Activated CD4-positive, alpha-beta memory T cell treated with anti-CD3 and anti-CD28 coated beads, Interleukin-2, amount 10 ng/mL, durations not matched to agents 7 days and 5 days (primary cell): Measurements from ENCODE around the gene GRM5. TPM values are rescaled to one million over a fixed set of nuclear protein-coding genes. Genes with fewer than 3 reads are reported as not detected.
"Not testable (repeated sequence)": the region's sequence is repeated elsewhere in the genome, so short reads cannot be mapped to it uniquely, and the experiment has no call there.

Source experiments
- CTCF ChIA-PET: fragments of 350-600 bp; sonication (Branson Sonifier 250); formaldehyde crosslinking; loops from one replicate; lab custom pipeline; 2021; ENCODE audit warnings: antibody characterized with exemption, inconsistent platforms; lab: Charles Lee
- POLR2A ChIA-PET: fragments of 350-600 bp; sonication (Branson Sonifier 250); formaldehyde crosslinking; loops from one replicate; lab custom pipeline; 2021; ENCODE audit warnings: antibody characterized with exemption; lab: Charles Lee
- DNase-seq: peaks from one replicate; pipeline ENCODE4 v3.0.0-alpha.2; 2020
- H3K27ac Mint-ChIP-seq: one replicate; pipeline ENCODE4 v1.8.0; 2021; ENCODE audit warnings: mild to moderate bottlenecking, mixed read lengths
- H3K27me3 Mint-ChIP-seq: one replicate; pipeline ENCODE4 v1.8.0; 2021; ENCODE audit warnings: mixed read lengths
- H3K36me3 Mint-ChIP-seq: one replicate; pipeline ENCODE4 v1.8.0; 2021; ENCODE audit warnings: low read depth, mixed read lengths
- H3K4me1 Mint-ChIP-seq: one replicate; pipeline ENCODE4 v1.8.0; 2021; ENCODE audit warnings: mixed read lengths
- H3K4me3 Mint-ChIP-seq: one replicate; pipeline ENCODE4 v1.8.0; 2021; ENCODE audit warnings: mild to moderate bottlenecking, mixed read lengths
- H3K9me3 Mint-ChIP-seq: one replicate; pipeline ENCODE4 v1.8.0; 2021; ENCODE audit warnings: mixed read lengths
- total RNA-seq, 2 experiments: library from RNA; stranded (reverse); gene quantifications; one replicate each; pipeline ENCODE4 v1.2.3, GENCODE V29; 2021

GRM5 gene
- total RNA-seq, 2 experiments from 2014 or later: not detected

DNA sequence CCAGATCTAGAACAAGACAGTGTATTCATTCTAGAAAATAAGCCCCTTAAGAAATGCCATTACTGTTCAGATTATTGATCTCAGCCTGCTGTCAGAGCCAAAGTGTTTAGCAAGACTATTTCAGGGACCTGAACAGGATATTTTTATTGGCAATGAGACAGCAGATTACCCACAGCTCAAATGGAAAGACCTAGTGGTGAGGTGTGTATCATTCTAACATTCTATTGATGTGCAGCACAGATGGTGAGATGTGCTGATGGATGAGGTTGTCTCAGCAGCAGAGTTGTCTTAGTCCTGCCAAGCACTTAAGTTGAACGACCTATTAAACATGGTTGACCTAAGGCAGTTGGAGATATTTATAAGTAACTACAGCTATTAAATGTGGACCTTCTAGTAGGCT, 219.5 kb downstream of the GRM5 start:
- H3K4me1 Mint-ChIP-seq: peaks cover 23% of the 10 kb centered on the region
- H3K27ac Mint-ChIP-seq, H3K27me3 Mint-ChIP-seq, H3K9me3 Mint-ChIP-seq, CTCF ChIA-PET, H3K4me3 Mint-ChIP-seq, H3K36me3 Mint-ChIP-seq, DNase-seq: not testable (repeated sequence)
- POLR2A ChIA-PET: interaction anchor here (0.6 kb wide), 1 partner anchor 508 kb away, joined by 4 read pairs; no protein-coding TSS in a partner anchor

GRCh38 chr11:88844941-88845340, 220.8 kb downstream of the GRM5 start:
- CTCF ChIA-PET, H3K36me3 Mint-ChIP-seq, DNase-seq, H3K4me3 Mint-ChIP-seq, POLR2A ChIA-PET, H3K9me3 Mint-ChIP-seq, H3K27me3 Mint-ChIP-seq: not testable (repeated sequence)
- Mint-ChIP-seq H3K4me1 (peaks cover 23% of the 10 kb centered on the region), H3K27ac (peak overlapping the region; percentile 79)

DNA sequence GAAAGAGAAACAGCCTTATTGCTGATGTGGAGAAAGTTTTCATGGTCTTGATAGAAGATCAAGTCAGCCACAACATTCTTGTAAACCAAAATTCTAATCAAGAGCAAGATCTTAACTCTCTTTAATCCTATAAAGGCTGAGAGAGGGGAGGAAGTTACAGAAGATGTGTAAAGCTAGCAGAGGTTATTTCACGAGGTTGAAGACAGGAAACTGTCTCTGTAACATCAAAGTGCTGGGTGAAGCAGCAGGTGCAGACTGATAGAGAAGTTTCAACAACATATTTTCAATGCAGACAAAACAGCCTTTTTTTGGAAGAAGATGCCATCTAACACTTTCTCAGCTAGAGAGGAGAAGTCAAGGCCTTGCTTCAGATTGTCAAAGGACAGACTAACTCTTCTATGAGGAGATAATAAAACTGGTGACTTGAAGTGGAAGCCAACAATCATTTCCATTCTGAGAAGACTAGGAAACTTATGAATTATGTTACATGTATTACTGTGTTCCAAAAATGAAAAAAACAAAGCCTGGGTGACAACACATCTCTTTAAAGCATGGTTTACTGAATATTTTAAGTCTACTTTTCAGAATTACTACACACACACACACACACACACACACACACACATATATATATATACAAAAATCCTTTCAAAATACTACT, 221.9 kb downstream of the GRM5 start:
- H3K4me3 Mint-ChIP-seq, H3K27me3 Mint-ChIP-seq, POLR2A ChIA-PET, DNase-seq, H3K36me3 Mint-ChIP-seq, CTCF ChIA-PET, H3K9me3 Mint-ChIP-seq: not testable (repeated sequence)
- peak overlapping the region; percentile 79 for H3K27ac Mint-ChIP-seq
- peaks cover 23% of the 10 kb centered on the region for H3K4me1 Mint-ChIP-seq

DNA sequence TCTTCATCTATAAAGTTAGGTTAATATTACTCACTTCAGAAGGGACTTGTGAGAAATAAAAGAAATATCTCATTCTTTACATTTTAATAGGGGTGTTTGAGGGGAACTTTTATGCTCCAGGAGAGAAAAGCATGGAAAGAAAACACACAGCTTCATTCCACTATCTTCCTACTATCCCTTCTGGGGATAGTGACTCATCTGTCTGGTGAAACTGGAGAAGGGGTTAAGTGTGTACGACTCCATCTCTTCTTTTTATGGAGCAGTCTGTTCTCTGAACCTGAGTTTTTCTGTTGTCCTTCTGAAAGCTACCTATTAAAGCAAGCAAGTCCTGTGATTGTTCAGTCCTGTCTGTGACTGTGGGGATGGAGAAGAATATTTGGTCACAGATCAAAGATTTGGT, 227.6 kb downstream of the GRM5 start:
- H3K4me1 Mint-ChIP-seq, H3K36me3 Mint-ChIP-seq, H3K4me3 Mint-ChIP-seq, H3K9me3 Mint-ChIP-seq, DNase-seq, POLR2A ChIA-PET, H3K27me3 Mint-ChIP-seq, CTCF ChIA-PET, H3K27ac Mint-ChIP-seq: not testable (repeated sequence)

- H3K27ac Mint-ChIP-seq, H3K4me3 Mint-ChIP-seq, DNase-seq, H3K36me3 Mint-ChIP-seq, H3K27me3 Mint-ChIP-seq, H3K4me1 Mint-ChIP-seq, CTCF ChIA-PET, H3K9me3 Mint-ChIP-seq, POLR2A ChIA-PET: not testable (repeated sequence)
These were observed 230.1 kb downstream of the GRM5 start for GRCh38 chr11:88835709-88836108.

DNA sequence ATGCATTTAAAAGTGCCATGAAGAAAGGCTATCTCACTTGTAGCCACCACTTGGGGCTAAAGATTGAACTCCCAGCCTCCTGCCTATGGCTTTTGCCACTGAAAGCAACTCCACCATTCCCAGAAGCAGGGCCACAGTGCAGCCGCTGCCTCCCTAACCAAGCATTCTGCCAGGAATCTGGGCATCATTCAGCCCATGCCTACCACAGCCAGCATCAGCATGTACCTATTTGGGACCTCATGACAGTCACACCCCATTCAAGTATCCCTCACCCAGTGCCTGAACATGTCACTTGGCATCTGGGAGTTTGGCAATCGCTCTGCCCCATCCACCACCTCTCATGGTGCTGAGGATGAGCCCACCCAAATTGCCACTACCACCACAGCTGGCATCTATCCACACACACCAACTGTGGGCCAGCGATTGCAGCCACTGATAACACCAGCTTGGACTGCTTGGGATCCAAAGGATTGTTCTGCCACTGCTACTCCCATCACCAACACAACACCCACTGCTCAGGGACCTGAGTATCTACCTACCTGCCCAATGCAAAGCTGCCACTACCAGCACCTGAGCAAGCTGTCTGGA, 234.4 kb downstream of the GRM5 start:
- Mint-ChIP-seq H3K36me3 (no peaks in the 10 kb centered on the region), H3K9me3 (no peaks in the 10 kb centered on the region), H3K27ac (no peak overlapping the region), H3K4me3 (no peak overlapping the region), H3K4me1 (no peaks in the 10 kb centered on the region), H3K27me3 (no peaks in the 10 kb centered on the region)
- ChIA-PET CTCF (no interaction called here), POLR2A (no interaction called here)
- no peak for DNase-seq

GRCh38 chr11:88827018-88827676, 238.6 kb downstream of the GRM5 start:
- no peaks in the 10 kb centered on the region for H3K9me3 Mint-ChIP-seq
- CTCF ChIA-PET: no interaction called here
- no peaks in the 10 kb centered on the region for H3K4me1 Mint-ChIP-seq
- H3K27ac Mint-ChIP-seq: no peak overlapping the region
- H3K4me3 Mint-ChIP-seq: no peak overlapping the region
- no peaks in the 10 kb centered on the region for H3K36me3 Mint-ChIP-seq
- POLR2A ChIA-PET: no interaction called here
- no peaks in the 10 kb centered on the region for H3K27me3 Mint-ChIP-seq
- no peak for DNase-seq

DNA sequence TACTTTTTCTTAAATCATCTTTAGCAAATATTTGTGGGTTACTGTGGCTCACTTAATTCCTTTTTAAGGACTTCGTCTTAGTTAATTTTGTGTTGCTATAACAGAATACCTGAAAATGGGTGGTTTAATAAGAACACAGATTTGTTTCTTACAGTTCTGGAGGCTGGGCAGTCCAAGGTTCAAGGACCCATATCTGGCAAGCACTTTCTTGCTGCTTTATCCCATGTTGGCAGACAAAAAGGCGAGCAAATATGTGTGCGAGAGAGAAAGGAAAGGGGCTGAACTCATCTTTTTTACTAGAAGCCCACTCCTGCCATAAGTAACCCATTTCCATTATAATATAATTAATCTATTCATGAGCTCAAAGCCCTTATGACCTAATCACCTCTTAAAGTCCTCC, 246.2 kb downstream of the GRM5 start:
- no peak overlapping the region for H3K27ac Mint-ChIP-seq
- no peak for DNase-seq
- H3K27me3 Mint-ChIP-seq: no peaks in the 10 kb centered on the region
- no peaks in the 10 kb centered on the region for H3K9me3 Mint-ChIP-seq
- H3K36me3 Mint-ChIP-seq: no peaks in the 10 kb centered on the region
- POLR2A ChIA-PET: interaction anchor here (1.5 kb wide), 1 partner anchor 9 kb away, joined by 3 read pairs; no protein-coding TSS in a partner anchor
- no peaks in the 10 kb centered on the region for H3K4me1 Mint-ChIP-seq
- no peak overlapping the region for H3K4me3 Mint-ChIP-seq
- CTCF ChIA-PET: no interaction called here

GRCh38 chr11:88818978-88819377, 246.8 kb downstream of the GRM5 start:
- Mint-ChIP-seq H3K4me1 (no peaks in the 10 kb centered on the region), H3K4me3 (no peak overlapping the region), H3K9me3 (no peaks in the 10 kb centered on the region), H3K27me3 (no peaks in the 10 kb centered on the region), H3K27ac (no peak overlapping the region), H3K36me3 (no peaks in the 10 kb centered on the region)
- DNase-seq: no peak
- POLR2A ChIA-PET: interaction anchor here (1.5 kb wide), 1 partner anchor 9 kb away, joined by 3 read pairs; no protein-coding TSS in a partner anchor
- CTCF ChIA-PET: no interaction called here

DNA sequence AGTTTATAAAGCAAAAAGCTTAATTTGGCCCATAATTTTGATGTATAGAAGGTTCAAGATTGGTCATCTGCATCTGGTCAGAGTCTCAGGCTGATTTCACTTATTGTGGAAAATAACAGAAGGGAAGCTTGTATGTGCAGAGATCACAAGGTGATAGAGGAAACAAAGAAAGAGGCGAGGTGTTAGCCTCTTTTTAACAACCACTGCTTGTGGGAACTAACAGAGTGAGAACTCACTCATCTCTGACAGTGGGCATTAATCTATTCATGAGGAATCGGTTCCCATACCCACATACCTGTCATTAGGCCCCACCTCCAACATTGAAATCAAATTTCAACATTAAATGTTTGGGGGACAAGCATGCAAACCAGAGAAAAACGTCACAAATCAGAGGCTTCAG, 250.3 kb downstream of the GRM5 start:
- ChIA-PET CTCF (no interaction called here), POLR2A (no interaction called here)
- no peak for DNase-seq

GRCh38 chr11:88814076-88814475, 251.7 kb downstream of the GRM5 start:
- H3K27me3 Mint-ChIP-seq: peaks cover 2% of the 10 kb centered on the region
- peaks cover 2% of the 10 kb centered on the region for H3K4me1 Mint-ChIP-seq
- no peak overlapping the region for H3K4me3 Mint-ChIP-seq
- ChIA-PET POLR2A (no interaction called here), CTCF (no interaction called here)
- DNase-seq: no peak
- H3K36me3 Mint-ChIP-seq: no peaks in the 10 kb centered on the region
- H3K9me3 Mint-ChIP-seq: no peaks in the 10 kb centered on the region
- no peak overlapping the region for H3K27ac Mint-ChIP-seq

More for the DNA sequence above, 250.3 kb downstream of the GRM5 start:
- no peaks in the 10 kb centered on the region for H3K36me3 Mint-ChIP-seq
- peaks cover 2% of the 10 kb centered on the region for H3K4me1 Mint-ChIP-seq
- H3K27me3 Mint-ChIP-seq: peaks cover 2% of the 10 kb centered on the region
- H3K27ac Mint-ChIP-seq: no peak overlapping the region
- H3K4me3 Mint-ChIP-seq: no peak overlapping the region
- no peaks in the 10 kb centered on the region for H3K9me3 Mint-ChIP-seq

GRCh38 chr11:88813233-88813915, 252.4 kb downstream of the GRM5 start:
- no peaks in the 10 kb centered on the region for H3K36me3 Mint-ChIP-seq
- no peak overlapping the region for H3K27ac Mint-ChIP-seq
- ChIA-PET POLR2A (no interaction called here), CTCF (no interaction called here)
- H3K4me1 Mint-ChIP-seq: peaks cover 2% of the 10 kb centered on the region
- H3K27me3 Mint-ChIP-seq: peaks cover 2% of the 10 kb centered on the region
- DNase-seq: no peak
- H3K9me3 Mint-ChIP-seq: no peaks in the 10 kb centered on the region
- H3K4me3 Mint-ChIP-seq: no peak overlapping the region

- H3K27me3 Mint-ChIP-seq: peaks cover 2% of the 10 kb centered on the region
- H3K4me3 Mint-ChIP-seq: no peak overlapping the region
- ChIA-PET POLR2A (interaction anchor here (1.0 kb wide), 1 partner anchor 8 kb away, joined by 3 read pairs; no protein-coding TSS in a partner anchor), CTCF (no interaction called here)
- H3K4me1 Mint-ChIP-seq: peaks cover 2% of the 10 kb centered on the region
- DNase-seq: no peak
- no peaks in the 10 kb centered on the region for H3K9me3 Mint-ChIP-seq
- H3K27ac Mint-ChIP-seq: no peak overlapping the region
- H3K36me3 Mint-ChIP-seq: no peaks in the 10 kb centered on the region
These were observed 255.2 kb downstream of the GRM5 start for GRCh38 chr11:88810420-88811097.
